ENCODE measurements around the gene GJA1.

Gene GJA1

GRCh38 chr6:121482751-121483150, 47.3 kb downstream of the GJA1 start:
- no peak for DNase-seq (ENCODE audit: low read depth)

- DNase-seq (ENCODE audit: low read depth): no peak
These were observed 49.9 kb downstream of the GJA1 start for GRCh38 chr6:121485359-121485811.

GRCh38 chr6:121491576-121491975, 56.1 kb downstream of the GJA1 start:
- DNase-seq (ENCODE audit: low read depth): no peak

GRCh38 chr6:121492536-121492935, 57.1 kb downstream of the GJA1 start:
- DNase-seq (ENCODE audit: low read depth): no peak

- DNase-seq (ENCODE audit: low read depth): no peak
These were observed 62.5 kb downstream of the GJA1 start for GRCh38 chr6:121497970-121498375.

GRCh38 chr6:121498481-121499276, 63.2 kb downstream of the GJA1 start:
- DNase-seq (ENCODE audit: low read depth): no peak
